Nephron progenitor cell (in vitro differentiated cells): Measurements from ENCODE around the gene MFAP4.

Source experiments
- DNase-seq: peaks from one replicate; pipeline ENCODE4 v3.0.0; 2021
- H3K27ac Mint-ChIP-seq: 2 replicates; pipeline ENCODE4 v1.8.0; 2021; ENCODE audit warnings: mild to moderate bottlenecking, moderate library complexity, mixed read lengths
- H3K27me3 Mint-ChIP-seq: 2 replicates; pipeline ENCODE4 v1.8.0; 2021; ENCODE audit warnings: mild to moderate bottlenecking, low read depth, mixed read lengths; ENCODE audit not compliant: poor library complexity
- H3K36me3 Mint-ChIP-seq: 2 replicates; pipeline ENCODE4 v1.8.0; 2021; ENCODE audit warnings: low read depth, mixed read lengths
- H3K4me1 Mint-ChIP-seq: 2 replicates; pipeline ENCODE4 v1.8.0; 2021; ENCODE audit warnings: mixed read lengths
- H3K4me3 Mint-ChIP-seq: 2 replicates; pipeline ENCODE4 v1.8.0; 2021; ENCODE audit warnings: mild to moderate bottlenecking, moderate library complexity, mixed read lengths
- H3K9me3 Mint-ChIP-seq: 2 replicates; pipeline ENCODE4 v1.8.0; 2021; ENCODE audit warnings: mild to moderate bottlenecking, moderate library complexity, mixed read lengths
- CTCF ChIP-seq: fragments of 200-600 bp; sonication (generic); IDR thresholded peaks from 2 replicates; pipeline ENCODE4 v1.5.0; 2021; ENCODE audit warnings: antibody characterized with exemption

The MFAP4 gene

GRCh38 chr17:19408346-19408710 lies 21.3 kb upstream of the MFAP4 start:
- peaks cover 3% of the 10 kb centered on the region for H3K27me3 Mint-ChIP-seq
- no peak overlapping the region for H3K4me3 Mint-ChIP-seq
- H3K36me3 Mint-ChIP-seq, result no peaks in the 10 kb centered on the region

GRCh38 chr17:19407601-19408345 lies 20.8 kb upstream of the MFAP4 start:
- peaks cover 3% of the 10 kb centered on the region for H3K27me3 Mint-ChIP-seq
- H3K4me3 Mint-ChIP-seq, result no peak overlapping the region
- no peaks in the 10 kb centered on the region for H3K36me3 Mint-ChIP-seq
- H3K4me1 Mint-ChIP-seq, result peaks cover 19% of the 10 kb centered on the region
- no peak for DNase-seq
- TF ChIP-seq CTCF, result no peak
- H3K9me3 Mint-ChIP-seq, result no peaks in the 10 kb centered on the region
- H3K27ac Mint-ChIP-seq, result no peak overlapping the region

More at GRCh38 chr17:19408346-19408710, 21.3 kb upstream of the MFAP4 start:
- Mint-ChIP-seq H3K27ac (no peak overlapping the region), H3K9me3 (no peaks in the 10 kb centered on the region), H3K4me1 (peaks cover 19% of the 10 kb centered on the region)
- no peak for TF ChIP-seq CTCF
- no peak for DNase-seq

GRCh38 chr17:19405114-19405513 lies 18.1 kb upstream of the MFAP4 start:
- no peak for DNase-seq
- H3K4me3 Mint-ChIP-seq, result no peak overlapping the region
- H3K36me3 Mint-ChIP-seq, result no peaks in the 10 kb centered on the region
- peaks cover 2% of the 10 kb centered on the region for H3K4me1 Mint-ChIP-seq
- no peak overlapping the region for H3K27ac Mint-ChIP-seq
- no peak for TF ChIP-seq CTCF
- H3K9me3 Mint-ChIP-seq, result no peaks in the 10 kb centered on the region
- no peaks in the 10 kb centered on the region for H3K27me3 Mint-ChIP-seq

- H3K27ac Mint-ChIP-seq, result no peak overlapping the region
- H3K27me3 Mint-ChIP-seq, result no peaks in the 10 kb centered on the region
- no peaks in the 10 kb centered on the region for H3K9me3 Mint-ChIP-seq
- H3K4me1 Mint-ChIP-seq, result no peaks in the 10 kb centered on the region
- no peak for TF ChIP-seq CTCF
- H3K36me3 Mint-ChIP-seq, result no peaks in the 10 kb centered on the region
- H3K4me3 Mint-ChIP-seq, result no peak overlapping the region
- DNase-seq, result no peak
Measured at GRCh38 chr17:19404264-19404663, 17.3 kb upstream of the MFAP4 start.

- H3K4me1 Mint-ChIP-seq, result peaks cover 10% of the 10 kb centered on the region
- no peaks in the 10 kb centered on the region for H3K27me3 Mint-ChIP-seq
- H3K27ac Mint-ChIP-seq, result no peak overlapping the region
- H3K4me3 Mint-ChIP-seq, result no peak overlapping the region
- H3K36me3 Mint-ChIP-seq, result no peaks in the 10 kb centered on the region
- H3K9me3 Mint-ChIP-seq, result no peaks in the 10 kb centered on the region
- TF ChIP-seq CTCF, result no peak
- no peak for DNase-seq
Measured at GRCh38 chr17:19403021-19403420, 16.0 kb upstream of the MFAP4 start.

- Mint-ChIP-seq H3K4me1 (peaks cover 14% of the 10 kb centered on the region), H3K9me3 (no peaks in the 10 kb centered on the region), H3K36me3 (no peaks in the 10 kb centered on the region), H3K27ac (no peak overlapping the region), H3K4me3 (no peak overlapping the region), H3K27me3 (no peaks in the 10 kb centered on the region)
- no peak for TF ChIP-seq CTCF
- DNase-seq, result no peak
Measured at GRCh38 chr17:19402171-19402570, 15.2 kb upstream of the MFAP4 start.
